HepG2 (cell line): ENCODE measurements around the gene EFNA2. TPM values are rescaled to one million over a fixed set of nuclear protein-coding genes. Genes with fewer than 3 reads are reported as not detected.

ENCODE experiments used
- ARID2 ChIP-seq: sonication (generic); formaldehyde crosslinking; IDR thresholded peaks from 2 replicates; pipeline ENCODE4 v1.8.1; 2022; ENCODE audit warnings: mild to moderate bottlenecking, missing genetic modification reagents, borderline replicate concordance
- ATF2 ChIP-seq: sonication (generic); formaldehyde crosslinking; IDR thresholded peaks from 2 replicates; pipeline ENCODE4 v1.4.0; 2020; ENCODE audit warnings: missing genetic modification reagents
- BCL6 ChIP-seq: IDR thresholded peaks from 2 replicates; pipeline ENCODE4 v1.6.1; 2016; ENCODE audit warnings: missing genetic modification reagents, missing compliant biosample characterization
- CENPBD1 ChIP-seq: sonication (generic); formaldehyde crosslinking; IDR thresholded peaks from 2 replicates; pipeline ENCODE4 v1.8.0; 2022; ENCODE audit warnings: missing genetic modification reagents, low read depth, mild to moderate bottlenecking, borderline replicate concordance
- EED ChIP-seq: sonication (generic); formaldehyde crosslinking; IDR thresholded peaks from 2 replicates; pipeline ENCODE4 v1.5.0; 2020; ENCODE audit warnings: mild to moderate bottlenecking, missing genetic modification reagents
- ELK4 ChIP-seq: sonication (generic); formaldehyde crosslinking; IDR thresholded peaks from 2 replicates; pipeline ENCODE4 v1.9.0; 2021; ENCODE audit warnings: missing genetic modification reagents, borderline replicate concordance
- EP300 ChIP-seq, 3 experiments: sonication (generic) in 1 of 3; formaldehyde crosslinking in 1 of 3; IDR thresholded peaks; 2 replicates each; pipeline versions ENCODE4 v1.5.1 to v1.6.1; 2011 to 2020; ENCODE audit warnings: low read depth in 2 of 3, low read length in 2 of 3, borderline replicate concordance in 1 of 3, improper control_type of control experiment in 1 of 3, mild to moderate bottlenecking in 1 of 3, missing genetic modification reagents in 1 of 3, moderate library complexity in 1 of 3
- FOXP1 ChIP-seq, 2 experiments: fragments of 450-650 bp in 1 of 2; IDR thresholded peaks; 2 replicates each; pipeline ENCODE4 v1.6.1; 2017 to 2018; ENCODE audit warnings: antibody characterized with exemption in 1 of 2
- GMEB2 ChIP-seq: IDR thresholded peaks from 2 replicates; pipeline ENCODE4 v1.6.1; 2016; ENCODE audit warnings: missing biosample characterization, missing genetic modification reagents, low read depth
- HNF1B ChIP-seq: sonication (generic); formaldehyde crosslinking; IDR thresholded peaks from 2 replicates; pipeline ENCODE4 v1.5.1; 2020; ENCODE audit warnings: mild to moderate bottlenecking, moderate library complexity, missing genetic modification reagents
- HNRNPL ChIP-seq: fragments of 200-400 bp; formaldehyde crosslinking; IDR thresholded peaks from 2 replicates; pipeline ENCODE4 v1.6.1; 2017; ENCODE audit warnings: mild to moderate bottlenecking, low read depth, low read length
- HNRNPUL1 ChIP-seq: fragments of 200-400 bp; formaldehyde crosslinking; IDR thresholded peaks from 2 replicates; pipeline ENCODE4 v1.6.1; 2017; ENCODE audit warnings: low read depth, mild to moderate bottlenecking, low read length, moderate library complexity
- JUND ChIP-seq: sonication (generic); formaldehyde crosslinking; IDR thresholded peaks from 2 replicates; pipeline ENCODE4 v1.8.0; 2022; ENCODE audit warnings: mild to moderate bottlenecking, missing genetic modification reagents
- NR2C2 ChIP-seq: sonication (generic); formaldehyde crosslinking; IDR thresholded peaks from 2 replicates; pipeline ENCODE4 v1.4.0; 2020; ENCODE audit warnings: missing genetic modification reagents, mild to moderate bottlenecking, moderate library complexity, borderline replicate concordance
- NR2F6 ChIP-seq, 2 experiments: IDR thresholded peaks; 2 replicates each; pipeline ENCODE4 v1.6.1; 2016; ENCODE audit warnings: antibody characterized with exemption in 1 of 2, mild to moderate bottlenecking in 1 of 2
- SSRP1 ChIP-seq: IDR thresholded peaks from 2 replicates; pipeline ENCODE4 v1.6.1; 2016; ENCODE audit warnings: control low read depth
- ZBTB34 ChIP-seq: sonication (generic); formaldehyde crosslinking; IDR thresholded peaks from 2 replicates; pipeline ENCODE4 v1.8.0; 2022; ENCODE audit warnings: mild to moderate bottlenecking, missing genetic modification reagents
- ZMYM3 ChIP-seq: sonication (generic); formaldehyde crosslinking; IDR thresholded peaks from 2 replicates; pipeline ENCODE4 v1.5.1; 2020; ENCODE audit warnings: mild to moderate bottlenecking, missing genetic modification reagents
- ZNF24 ChIP-seq: fragments of 450-650 bp; IDR thresholded peaks from 2 replicates; pipeline ENCODE4 v1.6.1; 2017; ENCODE audit warnings: antibody characterized with exemption, mild to moderate bottlenecking
- ZNF674 ChIP-seq: sonication (generic); formaldehyde crosslinking; IDR thresholded peaks from 2 replicates; pipeline ENCODE4 v1.5.0; 2020; ENCODE audit warnings: low read depth, mild to moderate bottlenecking, missing genetic modification reagents
- polyA plus RNA-seq, 8 experiments: library from polyadenylated mRNA; depleted of rRNA in 3 of 8; stranded (reverse) in 7 of 8; unstranded in 1 of 8; fragments of >200 nt; fragmentation: Illumina TruSeq in 4 of 8; extraction: Trizol in 4 of 8; gene quantifications; 2 replicates each; pipeline versions ENCODE4 v1.2.1 to v1.2.3, GENCODE V29; 2011 to 2016; ENCODE audit warnings: low read depth in 4 of 8, missing spikeins in 1 of 8, mixed read lengths in 1 of 8; ENCODE audit not compliant: insufficient read depth in 1 of 8
- total RNA-seq, 5 experiments: library from RNA; depleted of rRNA; stranded (reverse); fragments of >200 nt; fragmentation: Illumina TruSeq; extraction: Trizol; gene quantifications; 2 replicates each; pipeline ENCODE4 v1.2.3, GENCODE V29; 2016; ENCODE audit warnings: low read depth in 1 of 5

EFNA2 gene
- total and polyA plus RNA-seq, 2 of the 13 experiments (the other 11 are each of a cell fraction or from before 2014, with no cell fraction given) = 6.0 to 9.9 TPM

GRCh38 chr19:1259876-1260748 lies 25.6 kb upstream of the EFNA2 start (continued):
- TF ChIP-seq ZBTB34 (CRISPR knock-in tag) = no peak
- TF ChIP-seq ARID2 (CRISPR knock-in tag) = no peak
- TF ChIP-seq HNRNPL = peak; percentile 28; the same call in 1 of the 2 replicates
- TF ChIP-seq NR2C2 (CRISPR knock-in tag) = peak; percentile 3
- no peak for TF ChIP-seq FOXP1 (IDR thresholded peaks at IDR 0.05)
- 0 out of 2 replicates have a peak, but pooled peaks have one; percentile 27 for TF ChIP-seq FOXP1 (CRISPR knock-in tag; IDR thresholded peaks at IDR 0.05)
- peak; percentile 76 for TF ChIP-seq ZMYM3 (CRISPR knock-in tag)
- TF ChIP-seq EP300 (IDR thresholded peaks at IDR 0.05; ENCODE audit: low read depth in 2 of 2, low read length in 2 of 2) = no peak
- TF ChIP-seq EP300 (CRISPR knock-in tag; IDR thresholded peaks at IDR 0.05; ENCODE audit: borderline replicate concordance) = peak; percentile 20; the same call in 1 of the 2 replicates
- 0 out of 2 replicates have a peak, but pooled peaks have one; percentile 6 for TF ChIP-seq EED (CRISPR knock-in tag)
- 0 out of 2 replicates have a peak, but pooled peaks have one; percentile 15 for TF ChIP-seq HNF1B
- peak; percentile 54; the same call in 1 of the 2 replicates for TF ChIP-seq BCL6 (CRISPR knock-in tag)
- TF ChIP-seq NR2F6 (IDR thresholded peaks at IDR 0.05) = no peak
- peak; percentile 86 for TF ChIP-seq NR2F6 (CRISPR knock-in tag; IDR thresholded peaks at IDR 0.05)
- TF ChIP-seq SSRP1 (CRISPR knock-in tag) = 0 out of 2 replicates have a peak, but pooled peaks have one; percentile 1
- TF ChIP-seq ELK4 (CRISPR knock-in tag) = no peak
- no peak for TF ChIP-seq CENPBD1
- TF ChIP-seq ATF2 (CRISPR knock-in tag) = no peak
- TF ChIP-seq HNRNPUL1 = no peak
- no peak for TF ChIP-seq GMEB2 (CRISPR knock-in tag)
- 0 out of 2 replicates have a peak, but pooled peaks have one; percentile 7 for TF ChIP-seq JUND (CRISPR knock-in tag)
- TF ChIP-seq ZNF674 (CRISPR knock-in tag) = no peak
- TF ChIP-seq ZNF24 = 0 out of 2 replicates have a peak, but pooled peaks have one; percentile 27
